ENCODE measurements around the gene BAHCC1.
A peak's percentile ranks its signal among the peaks of the same experiment; 100 is the strongest.

BAHCC1 gene

DNA sequence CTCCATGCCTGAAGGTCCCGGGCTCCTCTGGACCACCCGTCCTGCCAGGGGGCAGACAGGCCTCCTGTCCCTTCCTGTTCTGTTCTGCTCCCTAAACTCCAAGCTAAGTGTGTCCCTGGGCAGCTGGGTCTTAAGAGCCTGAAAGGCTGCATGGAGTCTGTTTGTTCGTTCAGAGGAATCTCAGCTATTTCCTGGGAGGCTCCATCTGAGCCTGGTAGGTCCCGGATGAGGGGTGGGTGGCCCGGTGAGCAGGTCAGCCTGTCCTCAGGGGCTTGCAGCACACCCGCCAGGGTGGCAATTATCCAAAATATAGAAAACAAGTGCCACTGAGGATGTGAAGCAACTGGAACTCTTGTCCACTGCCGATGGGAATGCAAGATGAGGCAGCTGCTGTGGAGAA lies 104.8 kb downstream of the BAHCC1 start:
- no peak for DNase-seq

DNA sequence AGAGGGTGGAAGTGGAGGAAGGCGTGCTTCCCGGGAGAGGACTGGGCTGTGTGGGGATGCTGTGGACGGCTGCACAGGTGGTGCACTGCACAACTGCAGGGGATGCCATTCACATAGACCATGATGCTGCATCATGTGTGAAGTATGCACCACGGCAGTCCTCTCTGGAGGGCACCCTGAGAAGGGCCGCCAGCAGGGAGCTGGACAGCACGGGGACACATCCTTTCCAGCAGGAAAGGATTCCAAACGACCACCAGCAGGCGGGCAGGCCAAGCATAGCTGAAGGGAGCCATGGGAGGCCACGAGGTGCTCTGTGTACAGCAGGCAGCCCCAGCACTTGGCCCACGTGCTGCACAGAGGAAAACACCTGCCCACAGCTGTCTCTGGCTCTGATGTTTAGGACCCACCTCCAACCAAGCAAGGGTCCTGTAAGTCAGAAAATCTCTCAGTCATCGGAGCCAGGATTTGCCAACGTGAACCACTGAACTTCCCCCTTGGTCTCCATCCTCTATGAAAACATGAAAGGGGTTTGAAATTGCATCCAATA lies 107.3 kb downstream of the BAHCC1 start:
- no peak for DNase-seq

DNA sequence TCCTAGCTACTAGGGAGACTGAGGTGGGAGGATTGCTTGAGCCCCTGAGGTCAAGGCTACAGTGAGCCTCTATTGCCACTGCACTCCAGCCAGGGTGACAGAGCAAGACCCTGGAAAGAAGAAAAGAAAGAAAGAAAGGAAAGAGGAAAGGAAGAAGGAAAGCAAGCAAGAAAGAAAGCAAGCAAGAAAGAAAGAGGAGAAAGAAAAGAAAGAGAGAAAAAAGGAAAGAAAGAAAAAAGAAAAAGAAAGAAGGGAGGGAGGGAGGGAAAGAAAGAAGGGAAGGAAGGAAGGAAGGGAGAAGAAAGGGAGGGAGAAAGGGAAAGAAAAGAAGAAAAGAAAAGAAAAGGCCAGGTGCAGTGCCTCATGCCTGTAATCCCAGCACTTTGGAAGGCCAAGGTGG lies 108.4 kb downstream of the BAHCC1 start:
- no peak for DNase-seq

GRCh38 chr17:81508639-81509206 lies 113.5 kb downstream of the BAHCC1 start:
- DNase-seq, result no peak

GRCh38 chr17:81509207-81509971 lies 114.1 kb downstream of the BAHCC1 start:
- peak; percentile 57 for DNase-seq

- no peak for DNase-seq
Measured at GRCh38 chr17:81509972-81510784, 114.9 kb downstream of the BAHCC1 start.

DNA sequence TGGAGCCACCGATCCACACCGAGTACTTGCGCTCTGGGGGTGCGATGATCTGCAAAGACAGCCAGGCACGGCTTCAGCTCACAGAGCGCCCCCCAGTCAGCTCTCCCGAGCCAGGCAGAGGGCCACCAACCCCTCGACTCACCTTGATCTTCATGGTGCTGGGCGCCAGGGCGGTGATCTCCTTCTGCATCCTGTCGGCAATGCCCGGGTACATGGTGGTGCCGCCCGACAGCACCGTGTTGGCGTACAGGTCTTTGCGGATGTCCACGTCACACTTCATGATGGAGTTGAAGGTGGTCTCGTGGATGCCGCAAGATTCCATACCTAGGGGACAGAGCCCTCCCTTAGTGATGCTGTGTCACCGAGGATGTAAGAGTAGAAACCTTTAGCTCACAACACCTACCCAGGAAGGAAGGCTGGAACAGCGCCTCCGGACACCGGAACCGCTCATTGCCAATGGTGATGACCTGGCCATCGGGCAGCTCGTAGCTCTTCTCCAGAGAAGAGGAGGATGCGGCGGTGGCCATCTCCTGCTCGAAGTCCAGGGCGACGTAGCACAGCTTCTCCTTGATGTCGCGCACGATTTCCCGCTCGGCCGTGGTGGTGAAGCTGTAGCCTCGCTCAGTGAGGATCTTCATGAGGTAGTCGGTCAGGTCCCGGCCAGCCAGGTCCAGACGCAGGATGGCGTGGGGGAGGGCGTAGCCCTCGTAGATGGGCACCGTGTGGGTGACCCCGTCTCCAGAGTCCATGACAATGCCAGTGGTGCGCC lies 115.7 kb downstream of the BAHCC1 start:
- peak; percentile 52 for DNase-seq

DNA sequence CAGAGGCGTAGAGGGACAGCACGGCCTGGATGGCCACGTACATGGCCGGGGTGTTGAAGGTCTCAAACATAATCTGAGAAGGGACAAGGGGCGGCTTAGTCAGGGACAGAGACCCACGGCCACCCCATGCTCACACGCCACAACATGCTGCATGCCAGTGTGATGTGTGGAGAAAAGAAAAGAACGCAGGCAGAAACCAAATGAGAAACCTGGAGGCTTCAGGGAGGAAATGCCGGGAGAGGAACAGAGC lies 116.2 kb downstream of the BAHCC1 start:
- no peak for DNase-seq

DNA sequence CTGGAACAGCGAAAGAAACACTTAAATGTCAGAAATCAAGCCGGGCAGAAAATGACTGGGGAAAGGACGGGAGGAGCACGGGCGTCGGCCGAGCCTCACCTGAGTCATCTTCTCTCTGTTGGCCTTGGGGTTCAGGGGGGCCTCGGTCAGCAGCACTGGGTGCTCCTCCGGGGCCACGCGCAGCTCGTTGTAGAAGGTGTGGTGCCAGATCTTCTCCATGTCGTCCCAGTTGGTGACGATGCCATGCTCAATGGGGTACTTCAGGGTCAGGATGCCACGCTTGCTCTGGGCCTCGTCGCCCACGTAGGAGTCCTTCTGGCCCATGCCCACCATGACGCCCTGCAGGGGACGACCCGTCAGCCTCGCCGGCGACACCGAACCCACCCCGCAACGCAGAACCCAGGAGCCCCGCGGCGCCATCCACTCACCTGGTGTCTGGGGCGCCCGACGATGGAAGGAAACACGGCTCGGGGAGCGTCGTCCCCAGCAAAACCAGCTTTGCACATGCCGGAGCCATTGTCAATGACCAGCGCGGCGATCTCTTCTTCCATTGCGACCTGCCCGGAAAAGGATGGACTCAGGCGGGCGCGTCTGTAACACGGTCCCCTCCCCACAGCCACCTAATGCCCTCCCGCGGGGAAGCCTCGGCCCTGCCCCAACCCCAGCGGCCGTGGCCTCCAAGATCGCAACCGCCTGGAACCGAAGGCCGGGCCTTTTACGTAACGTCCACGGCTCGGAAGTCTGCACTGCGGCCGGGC lies 116.7 kb downstream of the BAHCC1 start:
- peak; percentile 37 for DNase-seq

- peak; percentile 95 for DNase-seq
Measured at GRCh38 chr17:81512562-81513371, 117.5 kb downstream of the BAHCC1 start, which contains the start of gene ACTG1. TSS of gene ACTG1 (minus strand) at chr17:81512799. CDS start at chr17:81512354, 445 bp downstream.

GRCh38 chr17:81513372-81513752 lies 118.1 kb downstream of the BAHCC1 start:
- peak; percentile 63 for DNase-seq

DNA sequence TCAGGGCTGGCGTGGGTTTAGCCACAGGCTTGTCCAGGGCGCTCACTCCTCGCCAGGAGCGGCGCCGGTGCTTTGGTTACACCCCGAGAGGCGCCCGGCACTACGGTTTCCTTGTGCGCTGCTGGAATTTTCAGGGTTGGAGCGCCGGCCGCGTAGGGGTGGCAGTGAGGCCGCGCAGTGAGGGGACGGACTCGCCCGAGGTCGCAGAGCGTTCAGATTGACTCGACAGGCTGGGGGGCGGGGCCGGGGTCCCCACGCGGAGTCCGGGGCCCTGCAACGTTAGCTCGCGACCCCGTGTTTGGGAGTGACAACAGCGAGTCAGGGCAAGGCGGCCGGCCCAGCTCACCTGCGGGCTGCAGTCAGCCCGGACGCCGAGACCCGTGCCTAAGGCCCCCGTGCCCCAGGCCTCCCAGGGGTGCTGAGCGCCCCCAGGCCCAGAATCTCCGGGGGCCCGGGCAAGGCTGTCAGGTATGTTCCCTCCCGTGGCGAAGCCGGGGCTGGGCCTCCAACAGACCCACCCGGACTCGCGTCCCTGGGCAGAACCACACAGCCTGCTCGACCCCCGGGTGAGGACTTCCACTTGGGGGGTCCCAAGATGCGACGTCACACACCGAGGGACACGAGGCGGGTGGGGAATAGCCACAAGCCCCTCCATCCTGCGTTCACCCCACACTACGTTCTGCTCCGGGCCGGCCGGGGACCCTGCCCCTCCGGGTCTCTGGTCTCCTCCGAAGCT lies 118.7 kb downstream of the BAHCC1 start:
- peak; percentile 30 for DNase-seq

GRCh38 chr17:81514489-81514738 lies 119.2 kb downstream of the BAHCC1 start:
- no peak for DNase-seq

DNA sequence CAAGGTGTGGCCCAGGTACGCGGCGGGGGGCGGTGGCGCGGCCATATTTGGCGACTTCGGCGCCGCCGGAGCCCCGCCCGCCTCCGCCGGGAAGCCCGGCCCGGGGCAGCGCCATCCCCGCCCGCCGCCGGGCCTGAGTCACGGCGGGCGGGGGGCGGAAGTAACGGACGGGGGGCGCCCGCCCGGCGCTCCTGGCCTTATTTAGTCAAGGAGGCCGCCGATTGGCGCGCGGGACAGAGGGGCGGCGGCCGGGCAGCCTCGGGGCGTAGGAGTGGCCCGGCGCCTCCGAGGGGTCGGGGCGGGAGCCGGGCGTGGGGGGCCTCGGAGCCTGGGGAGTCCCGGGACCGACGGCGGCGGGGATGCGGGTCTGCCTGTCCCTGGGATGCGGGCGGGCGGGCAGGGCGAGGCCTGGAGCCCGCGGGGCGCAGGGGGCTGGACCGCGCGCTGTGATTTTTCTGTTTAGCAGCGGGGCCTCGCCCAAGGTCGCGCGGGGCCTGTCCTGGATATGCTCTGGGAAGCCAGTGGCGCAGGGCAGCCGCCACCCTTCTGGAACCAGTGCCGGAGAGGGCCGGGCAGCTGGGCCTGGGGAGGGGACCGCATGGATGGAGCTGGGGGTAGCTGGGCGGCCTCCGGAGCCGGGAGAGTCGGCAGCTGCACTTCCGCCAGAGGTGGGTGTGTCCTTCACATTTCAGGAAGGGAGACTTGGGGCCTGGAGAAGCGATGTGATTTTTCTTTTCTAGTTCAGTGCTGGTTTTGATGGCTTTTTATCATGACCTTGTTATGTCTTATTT lies 119.7 kb downstream of the BAHCC1 start:
- DNase-seq, result peak; percentile 79

- no peak for DNase-seq
Measured at GRCh38 chr17:81515530-81516041, 120.3 kb downstream of the BAHCC1 start.

Measured in CD4-positive, alpha-beta T cell treated with Interleukin-21 for 1 hour (primary cell).